HG03558 (cell line): ENCODE results near the gene ANKLE1.
A peak's percentile ranks its signal among the peaks of the same experiment; 100 is the strongest.

Experiments
- ATAC-seq: cut with Tn5 transposase; IDR thresholded peaks from one replicate; pipeline ENCODE4 v1.9.1; 2021; ENCODE audit warnings: moderate number of reproducible peaks; ENCODE audit not compliant: unreplicated experiment; ENCODE audit errors: extremely low read depth

The ANKLE1 gene

DNA sequence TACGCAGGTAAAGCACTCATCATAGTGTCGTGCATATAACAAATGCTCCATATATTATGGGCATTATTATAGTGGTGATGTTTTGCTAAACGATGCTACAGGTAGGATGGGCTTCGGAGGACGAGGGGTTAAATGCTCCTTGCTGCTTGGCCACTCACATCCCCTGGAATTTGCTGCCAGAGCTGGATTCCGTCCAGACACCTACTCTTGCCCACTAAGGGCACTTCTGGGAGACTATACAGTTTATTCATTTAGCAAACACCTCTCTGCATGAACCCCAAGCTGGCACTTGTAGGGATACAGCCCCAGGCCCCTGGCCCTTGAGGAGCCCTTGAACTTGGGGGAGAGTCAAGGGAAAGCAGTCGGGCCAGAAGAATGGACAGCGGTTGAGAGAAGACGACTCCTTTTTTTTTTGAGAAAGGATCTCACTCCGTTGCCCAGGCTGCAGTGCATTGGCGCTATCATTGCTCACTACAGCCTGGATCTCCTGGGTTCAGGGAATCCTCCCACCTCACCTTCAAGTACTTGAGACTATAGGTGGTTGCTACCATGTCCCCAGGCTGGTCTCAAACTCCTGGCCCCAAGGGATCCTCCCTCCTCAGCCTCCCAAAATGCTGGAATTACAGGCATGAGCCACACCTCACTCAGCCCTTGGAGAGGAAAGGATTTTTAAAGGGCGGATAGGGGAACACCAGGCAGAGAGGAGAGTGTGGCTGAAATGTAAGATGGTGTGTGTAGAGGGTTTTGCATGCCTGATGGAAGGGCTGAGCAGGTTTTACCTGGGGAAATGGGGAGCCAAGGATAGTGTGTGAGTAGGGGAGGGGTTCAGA, 22.9 kb downstream of the ANKLE1 start:
- no peak for ATAC-seq

DNA sequence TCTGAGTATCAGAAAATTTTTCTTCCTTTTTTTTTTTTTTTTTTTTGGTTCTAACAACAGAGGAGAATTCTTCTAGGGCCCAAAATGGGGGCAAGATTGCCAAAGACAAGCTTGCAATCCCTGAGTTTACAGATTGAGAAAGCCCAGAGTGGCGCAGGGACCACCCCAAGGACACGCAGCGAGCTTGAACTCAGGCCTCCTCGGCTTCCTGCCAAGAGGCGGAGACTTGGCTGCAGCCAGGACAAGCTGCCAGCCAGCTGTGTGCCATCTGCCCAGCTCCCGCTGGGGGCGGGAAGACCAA, 23.5 kb downstream of the ANKLE1 start:
- ATAC-seq, result no peak

DNA sequence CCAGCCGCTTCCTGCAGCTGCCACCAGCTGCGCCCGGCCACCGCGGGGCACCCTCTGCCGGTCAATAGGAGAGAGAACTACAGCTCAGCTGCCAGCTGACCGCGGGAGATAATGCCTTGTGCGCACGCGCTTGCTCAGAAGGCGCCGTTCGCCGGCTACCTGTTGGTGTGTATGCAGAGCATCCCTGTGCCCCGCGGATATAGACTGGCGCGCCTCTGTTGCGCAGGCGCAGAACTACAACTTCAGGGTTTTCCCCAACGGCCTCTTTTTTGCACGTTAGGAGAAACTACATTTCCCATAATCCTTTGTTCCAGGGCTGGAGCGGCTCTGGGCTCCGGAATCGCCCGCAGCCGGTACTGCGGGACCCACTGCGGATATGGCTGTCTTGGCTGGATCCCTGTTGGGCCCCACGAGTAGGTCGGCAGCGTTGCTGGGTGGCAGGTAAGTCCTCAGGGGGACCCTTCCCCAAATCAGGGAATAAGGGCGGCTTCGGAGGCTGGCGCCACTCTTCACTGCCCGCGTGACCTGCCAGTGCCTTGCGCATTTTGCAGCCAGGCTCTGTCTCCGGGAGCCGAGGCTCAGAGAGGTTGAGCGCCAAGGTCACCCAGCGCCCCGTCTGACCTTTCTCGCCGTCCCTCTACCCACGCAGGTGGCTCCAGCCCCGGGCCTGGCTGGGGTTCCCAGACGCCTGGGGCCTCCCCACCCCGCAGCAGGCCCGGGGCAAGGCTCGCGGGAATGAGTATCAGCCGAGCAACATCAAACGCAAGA, 24.0 kb downstream of the ANKLE1 start, which contains the start of gene MRPL34:
MRPL34 (plus strand) TSS at position 356 of the 768 bp plus-strand sequence; CDS start at position 377, 21 bp downstream.
- peak; percentile 50 for ATAC-seq

DNA sequence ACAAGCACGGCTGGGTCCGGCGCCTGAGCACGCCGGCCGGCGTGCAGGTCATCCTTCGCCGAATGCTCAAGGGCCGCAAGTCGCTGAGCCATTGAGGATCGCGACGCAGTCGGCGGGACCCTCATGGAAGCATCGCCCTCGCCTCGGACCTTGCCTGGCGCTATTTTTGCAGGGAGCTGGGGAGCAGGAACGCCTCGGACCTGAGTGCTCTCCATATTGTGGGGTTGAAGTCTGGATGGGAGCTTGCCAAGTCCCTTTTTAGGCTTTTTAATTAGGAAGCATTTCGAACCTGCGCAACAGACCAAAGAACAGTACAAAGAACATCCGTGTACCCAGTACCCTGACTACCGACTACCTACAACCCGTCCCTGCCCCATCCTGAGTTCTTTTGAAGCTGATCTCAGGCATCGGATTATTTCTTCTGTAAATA, 24.6 kb downstream of the ANKLE1 start:
- ATAC-seq, result no peak

DNA sequence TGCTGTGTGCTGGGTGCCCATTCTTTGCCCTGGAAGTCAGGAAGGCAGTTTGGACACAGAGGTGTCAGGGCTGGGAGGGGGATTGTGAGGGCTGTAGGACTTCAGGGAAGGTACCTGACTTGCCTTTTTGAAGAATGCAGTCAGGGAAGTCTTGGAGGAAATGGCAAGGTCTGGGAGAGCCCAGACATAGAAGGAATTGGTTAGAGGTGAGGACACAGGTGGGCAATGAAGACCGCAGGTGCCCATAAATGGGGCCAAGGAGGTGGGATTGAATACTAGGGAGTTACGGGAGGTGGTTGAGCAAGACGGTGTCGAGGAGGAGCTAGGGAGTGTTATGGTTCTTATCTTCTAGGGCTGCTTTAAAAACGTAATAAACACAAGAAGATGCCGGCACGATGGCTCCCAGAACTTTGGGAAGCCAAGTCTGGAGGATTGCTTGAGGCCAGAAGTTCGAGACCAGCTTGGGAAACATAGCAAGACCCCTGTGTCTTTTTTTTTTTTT, 26.2 kb downstream of the ANKLE1 start:
- ATAC-seq, result no peak

DNA sequence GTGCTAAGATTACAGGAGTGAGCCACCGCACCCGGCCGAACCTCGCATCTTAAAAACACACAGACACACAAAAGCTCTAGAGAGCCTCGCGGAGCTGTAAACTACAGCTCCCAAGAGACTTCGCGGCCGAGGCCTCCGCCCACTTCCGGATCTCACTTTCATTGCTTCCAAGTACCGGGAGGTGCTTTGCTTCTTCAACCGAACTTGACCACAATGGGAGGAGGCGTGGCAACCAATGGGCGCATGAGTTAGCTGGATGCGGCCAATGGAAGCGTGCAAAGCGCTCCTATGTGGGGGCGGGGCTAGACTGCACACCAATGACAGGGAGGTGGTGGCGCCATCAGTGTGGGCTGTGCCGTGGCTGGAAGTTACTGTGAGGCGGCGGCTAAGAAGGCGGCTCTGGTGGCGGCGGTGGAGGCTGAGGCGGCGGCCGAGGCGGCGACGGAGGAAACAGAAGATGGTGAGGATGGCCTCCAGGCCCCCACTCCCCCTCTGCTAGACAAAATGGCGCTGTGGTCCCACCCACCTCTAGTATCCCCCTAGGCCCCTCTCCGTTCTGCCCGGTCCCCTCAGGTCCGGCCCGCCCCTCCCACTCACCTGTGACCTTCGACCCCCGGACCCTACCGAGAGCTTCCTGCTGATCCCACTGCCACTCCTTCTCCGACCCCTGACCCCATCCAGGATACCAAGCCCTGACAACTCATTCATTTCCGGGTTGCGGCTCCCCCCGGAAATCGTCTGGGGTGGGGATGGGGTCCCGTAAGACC, 27.7 kb downstream of the ANKLE1 start, which contains the start of gene DDA1:
DDA1 (plus strand) TSS at position 366 of the 767 bp plus-strand sequence; CDS start at position 458, 92 bp downstream.
- peak; percentile 32 for ATAC-seq

DNA sequence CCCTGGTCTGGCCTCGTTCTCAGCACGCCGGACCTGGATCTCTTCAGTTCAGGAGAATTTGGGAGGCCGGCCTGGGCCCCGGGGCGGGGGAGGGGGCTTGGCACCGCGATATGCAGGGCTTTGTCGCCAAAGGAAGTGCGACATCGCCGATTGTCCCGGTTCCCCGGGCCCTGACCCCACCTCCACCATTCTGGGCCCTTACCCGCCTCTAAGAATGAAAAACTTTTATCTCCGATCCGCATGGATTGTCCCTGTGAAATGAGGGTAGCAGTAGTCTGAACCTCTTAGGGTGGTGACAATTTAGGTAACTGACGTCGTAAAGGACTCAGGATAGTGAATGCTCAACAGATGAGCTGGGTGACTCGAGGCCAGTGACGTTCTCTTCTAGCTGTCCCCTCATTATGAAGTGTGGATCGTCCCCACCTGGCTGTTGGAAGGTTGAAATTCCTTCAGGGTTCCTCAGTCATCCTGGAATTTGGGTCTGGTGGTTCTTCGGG, 28.3 kb downstream of the ANKLE1 start:
- ATAC-seq, result no peak

DNA sequence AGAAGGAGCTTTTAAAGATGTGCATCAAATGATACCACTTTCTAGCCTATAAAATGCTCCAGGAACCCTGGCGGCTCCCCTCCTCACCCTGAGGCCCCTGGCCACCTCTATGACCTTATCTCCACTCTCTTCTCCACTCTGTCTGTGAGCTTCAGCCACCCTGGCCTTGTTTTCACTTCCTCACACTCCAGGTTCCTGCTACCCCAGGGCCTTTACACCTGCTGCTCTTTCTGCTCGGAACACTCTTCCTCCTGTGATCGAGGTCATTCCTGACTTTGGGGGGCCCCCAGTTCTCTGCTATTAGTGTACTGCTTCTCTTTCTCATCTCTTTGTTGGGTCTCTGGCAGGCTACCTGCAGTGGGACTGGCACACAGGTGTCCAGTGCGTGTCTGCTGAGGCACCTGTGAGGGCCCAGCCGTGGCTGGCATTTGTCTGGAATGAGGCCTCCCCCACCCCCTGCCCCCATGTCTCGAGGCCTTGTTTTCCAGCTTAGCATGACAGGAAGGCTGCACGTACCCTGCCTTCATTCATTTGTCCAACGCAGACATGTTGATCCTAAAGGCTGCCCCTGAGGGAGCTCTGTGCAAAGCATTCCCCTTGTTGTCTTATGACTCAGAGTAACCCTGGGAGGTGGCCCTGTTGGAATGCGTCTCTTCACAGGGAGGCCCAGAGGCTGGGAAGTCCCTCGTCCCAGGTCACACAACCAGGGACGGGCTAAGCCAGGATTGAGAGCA, 29.9 kb downstream of the ANKLE1 start:
- ATAC-seq, result no peak

DNA sequence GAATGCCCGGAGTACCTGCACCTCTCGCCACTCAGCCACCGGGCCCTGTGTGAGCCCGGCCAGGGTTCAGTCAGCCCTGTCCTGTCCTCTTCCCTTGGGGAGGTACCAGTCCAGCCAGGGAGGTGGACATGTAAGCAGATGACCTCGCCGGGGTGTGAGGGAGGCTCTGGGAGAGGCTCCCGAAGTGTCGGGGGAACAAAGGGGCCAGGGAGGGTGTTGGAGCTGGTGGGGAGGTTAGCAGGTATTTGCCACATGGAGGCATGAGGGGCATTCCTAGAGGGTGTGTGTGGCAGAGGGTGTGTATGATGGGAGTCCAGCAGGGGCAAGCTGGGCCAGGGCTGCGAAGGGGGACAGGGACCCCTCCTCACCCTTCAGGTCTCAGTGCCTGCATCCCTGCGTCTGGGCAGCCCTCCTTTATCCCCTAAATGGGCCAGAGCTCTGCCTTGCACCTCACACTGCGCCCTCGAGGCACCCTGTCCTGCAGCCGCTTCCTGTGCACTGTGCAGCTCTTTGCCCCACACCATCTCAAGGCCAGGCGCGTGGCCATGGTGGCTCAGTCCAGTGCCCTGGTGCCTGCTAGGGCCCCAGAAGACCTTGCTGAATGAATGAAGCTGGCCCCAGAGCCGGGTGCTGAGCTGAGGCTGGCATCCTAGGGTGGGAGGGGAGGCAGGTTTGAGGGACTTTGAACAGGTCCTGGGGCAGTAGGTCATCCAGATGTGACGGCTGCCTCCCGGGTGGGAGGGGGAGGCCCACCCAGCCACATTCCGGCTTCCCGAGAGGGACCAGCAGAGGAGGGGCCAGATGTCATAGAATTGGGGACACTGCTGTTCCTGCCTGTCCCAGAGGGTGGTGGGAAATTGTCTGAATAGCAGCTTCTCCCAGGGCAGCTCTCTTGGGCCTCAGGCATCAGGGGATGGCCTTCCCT, 30.8 kb downstream of the ANKLE1 start:
- no peak for ATAC-seq

DNA sequence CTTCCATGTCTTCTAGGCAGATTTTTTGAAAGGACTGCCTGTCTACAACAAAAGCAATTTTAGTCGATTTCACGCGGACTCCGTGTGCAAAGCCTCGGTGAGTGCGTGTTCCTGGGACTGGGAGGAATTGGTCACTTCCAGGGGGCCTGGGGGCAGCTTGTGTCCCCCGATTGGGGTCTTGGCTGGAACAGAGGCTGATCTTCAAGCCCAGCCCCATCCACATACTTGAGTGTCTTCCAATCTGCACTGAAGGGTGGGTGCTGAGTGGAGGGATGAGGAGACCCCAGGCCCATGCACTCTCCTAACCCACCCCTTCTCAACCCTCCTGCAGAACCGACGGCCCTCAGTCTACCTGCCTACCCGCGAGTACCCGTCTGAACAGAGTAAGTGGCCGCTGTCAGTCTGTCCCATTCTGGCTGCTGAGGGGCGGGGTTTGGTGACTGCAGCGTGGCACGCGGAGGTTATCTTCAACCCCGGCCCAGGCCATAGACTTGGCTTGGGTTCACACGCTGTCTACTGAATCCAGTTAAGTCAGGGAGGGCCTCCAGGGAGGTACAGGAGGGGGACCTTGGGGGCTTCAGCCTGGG, 32.4 kb downstream of the ANKLE1 start:
- ATAC-seq, result no peak

DNA sequence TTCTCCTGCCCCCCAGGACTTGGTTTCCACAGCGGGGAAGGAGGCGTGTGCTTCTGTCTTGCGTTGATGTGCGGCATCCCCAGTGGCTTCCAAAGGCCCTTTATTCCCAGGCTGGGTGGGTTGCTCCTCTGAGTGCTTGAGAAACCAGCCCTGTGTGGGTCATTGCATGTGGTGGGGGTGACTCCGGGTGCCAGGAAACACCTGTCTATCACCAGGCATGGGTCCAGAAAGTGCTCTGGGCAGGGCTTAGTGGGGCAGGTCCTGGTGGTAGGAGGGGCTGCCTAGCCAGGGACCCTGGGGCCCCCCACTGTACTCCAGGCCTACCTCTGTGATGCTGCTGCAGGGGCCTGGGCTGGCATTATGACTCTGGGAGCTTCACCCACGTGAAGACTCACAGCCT, 37.3 kb downstream of the ANKLE1 start:
- no peak for ATAC-seq

DNA sequence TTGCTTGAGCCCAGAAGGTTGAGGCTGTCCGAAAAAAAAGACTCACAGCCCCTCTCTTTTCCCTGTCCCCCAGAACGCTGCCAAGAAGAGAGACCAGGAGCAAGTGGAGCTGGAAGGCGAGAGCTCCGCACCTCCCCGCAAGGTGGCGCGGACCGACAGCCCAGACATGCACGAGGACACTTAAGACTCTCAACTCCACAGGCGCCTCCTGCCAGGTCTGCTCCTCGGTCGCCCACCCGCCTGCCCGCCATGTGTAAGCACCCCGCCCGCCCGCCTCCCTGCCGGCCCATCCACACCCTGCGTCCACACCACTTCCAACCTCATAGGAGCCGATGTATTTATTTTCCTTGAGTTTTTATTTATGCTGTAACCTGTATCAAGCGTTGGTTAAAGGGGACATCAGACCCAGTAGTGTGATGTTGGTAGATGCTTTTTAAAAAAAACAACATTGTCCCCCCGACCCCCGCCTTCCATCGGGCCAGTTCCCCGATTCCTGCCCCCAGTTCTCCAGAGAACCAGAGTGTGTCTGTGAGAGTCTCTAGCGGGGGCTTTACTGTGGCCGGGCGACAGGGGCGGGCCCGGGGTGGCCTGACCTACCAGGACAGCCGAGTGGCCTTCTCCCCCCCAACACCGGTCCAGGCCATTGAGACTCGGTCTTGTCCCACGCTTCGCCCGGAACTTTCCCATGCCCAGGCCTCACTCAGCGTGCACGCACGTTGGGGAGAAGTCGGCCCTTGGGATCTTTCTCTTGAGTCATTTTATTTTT, 38.0 kb downstream of the ANKLE1 start:
- no peak for ATAC-seq

DNA sequence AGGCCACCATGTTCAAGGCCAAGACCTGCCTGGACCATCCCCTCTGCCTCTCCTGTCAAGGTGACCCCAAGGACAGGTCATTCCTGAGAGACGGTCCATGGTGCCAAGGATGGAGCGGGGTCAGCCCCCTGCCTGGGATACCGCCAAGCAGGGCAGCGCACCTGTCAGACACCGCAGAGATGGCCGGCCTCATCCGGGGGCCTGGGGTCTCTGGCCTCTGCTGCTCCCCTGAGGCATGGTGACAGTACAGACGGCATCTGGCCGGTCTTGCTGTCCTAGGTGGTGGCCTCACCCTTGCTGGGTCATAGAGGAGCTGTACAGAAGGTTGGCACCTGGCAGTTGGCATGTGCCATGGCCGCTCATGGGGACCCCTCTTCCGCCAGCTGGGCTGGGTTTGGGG, 38.7 kb downstream of the ANKLE1 start:
- no peak for ATAC-seq

DNA sequence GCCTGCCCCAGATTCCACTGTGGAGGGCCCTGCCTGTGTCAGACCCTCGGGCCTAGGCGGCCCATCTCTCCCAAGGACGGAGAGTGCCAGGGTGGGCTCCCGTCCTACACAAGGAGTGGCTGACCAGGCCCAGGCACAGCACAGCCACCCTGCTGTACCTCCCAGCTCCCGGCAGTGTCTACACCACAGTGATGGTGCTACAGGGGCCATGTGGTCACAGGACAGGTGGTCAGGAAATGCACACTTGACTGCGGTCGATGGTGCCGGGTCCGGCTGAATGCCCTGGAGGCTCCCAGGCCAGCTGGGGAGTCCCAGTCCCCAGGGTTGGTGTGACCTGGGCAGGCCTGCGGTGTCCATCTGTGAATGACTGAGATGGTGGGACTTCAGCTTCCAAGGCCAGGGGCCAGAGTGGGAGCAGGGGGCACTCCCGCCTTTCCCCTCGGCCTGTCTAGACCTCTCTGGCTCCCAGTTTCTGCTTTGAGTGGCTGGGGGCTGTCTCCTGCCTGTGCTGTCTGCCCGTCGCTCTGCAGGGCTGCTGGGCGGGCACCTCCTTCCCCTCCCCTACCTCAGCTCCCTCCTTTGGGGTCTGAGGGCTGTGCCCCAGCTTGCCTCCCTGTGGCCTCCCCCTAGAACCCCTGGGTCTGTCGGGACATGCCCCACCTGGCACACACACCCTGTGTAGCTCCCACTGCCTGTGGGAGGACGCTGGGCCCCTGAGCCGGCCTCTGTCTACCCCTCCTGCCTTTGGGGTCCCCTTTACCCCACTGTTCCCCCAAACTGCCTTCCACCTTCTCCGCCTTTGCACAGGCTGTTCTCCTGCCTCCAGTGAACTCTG, 40.2 kb downstream of the ANKLE1 start:
- no peak for ATAC-seq

DNA sequence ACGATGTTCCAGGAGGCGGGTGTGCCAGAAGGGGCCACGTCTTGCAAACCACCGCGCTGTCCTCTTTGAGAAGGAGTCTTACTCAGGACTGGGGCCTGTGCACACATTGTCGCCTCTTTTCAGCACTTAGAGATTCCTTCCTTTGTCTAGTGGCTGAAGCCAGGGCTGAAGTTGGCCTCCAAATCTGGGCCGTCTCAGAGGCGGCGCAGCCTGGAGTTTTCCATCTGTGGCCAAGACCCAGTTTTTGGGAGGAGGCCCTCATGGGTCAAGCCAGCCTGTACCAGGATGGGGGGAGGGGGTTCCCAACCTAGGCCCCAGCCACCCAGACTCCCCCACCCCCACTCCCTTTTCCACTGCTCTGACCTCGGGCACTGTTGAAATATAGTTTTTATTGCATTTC, 41.2 kb downstream of the ANKLE1 start:
- ATAC-seq, result no peak

DNA sequence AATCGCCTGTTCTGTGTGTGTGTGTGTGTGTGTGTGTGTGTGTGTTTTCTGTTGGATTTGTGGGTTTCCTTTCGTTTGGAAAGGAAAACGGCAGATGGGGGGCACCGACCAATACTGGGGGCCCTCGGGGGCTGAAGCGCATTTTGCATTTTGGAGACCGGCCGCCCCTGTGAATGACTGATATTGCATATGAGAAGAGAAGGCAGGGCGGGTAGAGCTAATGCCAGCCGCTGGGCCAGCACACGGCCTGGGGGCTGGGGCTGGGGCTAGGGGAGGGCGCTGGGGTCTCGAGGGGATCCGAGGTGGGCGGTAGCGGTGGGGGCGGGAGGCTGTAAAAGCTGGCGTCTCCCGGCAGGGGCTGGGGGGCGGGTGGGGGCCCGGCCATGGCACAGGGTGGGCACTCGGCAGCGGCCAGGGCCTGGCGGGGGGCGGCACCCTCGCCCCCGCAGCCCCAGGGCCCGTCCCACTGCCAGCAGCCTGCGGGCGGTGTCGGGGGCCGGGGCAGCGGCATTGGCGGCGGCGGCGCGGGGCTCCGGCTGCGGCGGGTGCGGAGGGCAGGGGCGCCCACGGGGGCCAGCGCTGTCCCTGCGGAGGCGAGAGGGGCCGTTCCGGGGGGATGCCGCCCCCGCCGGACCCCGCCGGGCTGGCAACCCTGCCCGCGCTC, 41.7 kb downstream of the ANKLE1 start:
- ATAC-seq, result no peak
